NT2/D1 (cell line): Measurements from ENCODE around the gene RTL5.

ENCODE experiments used
- SUZ12 ChIP-seq: IDR thresholded peaks from 2 replicates; pipeline ENCODE4 v1.6.1; 2011; ENCODE audit not compliant: insufficient read length, insufficient read depth; ENCODE audit errors: extremely low read depth
- YY1 ChIP-seq: IDR thresholded peaks from 2 replicates; pipeline ENCODE4 v1.6.1; 2011; ENCODE audit not compliant: insufficient read length, insufficient read depth
- ZNF274 ChIP-seq: IDR thresholded peaks from 2 replicates; pipeline ENCODE4 v1.6.1; 2011; ENCODE audit warnings: mild to moderate bottlenecking, low read depth, low read length

DNA sequence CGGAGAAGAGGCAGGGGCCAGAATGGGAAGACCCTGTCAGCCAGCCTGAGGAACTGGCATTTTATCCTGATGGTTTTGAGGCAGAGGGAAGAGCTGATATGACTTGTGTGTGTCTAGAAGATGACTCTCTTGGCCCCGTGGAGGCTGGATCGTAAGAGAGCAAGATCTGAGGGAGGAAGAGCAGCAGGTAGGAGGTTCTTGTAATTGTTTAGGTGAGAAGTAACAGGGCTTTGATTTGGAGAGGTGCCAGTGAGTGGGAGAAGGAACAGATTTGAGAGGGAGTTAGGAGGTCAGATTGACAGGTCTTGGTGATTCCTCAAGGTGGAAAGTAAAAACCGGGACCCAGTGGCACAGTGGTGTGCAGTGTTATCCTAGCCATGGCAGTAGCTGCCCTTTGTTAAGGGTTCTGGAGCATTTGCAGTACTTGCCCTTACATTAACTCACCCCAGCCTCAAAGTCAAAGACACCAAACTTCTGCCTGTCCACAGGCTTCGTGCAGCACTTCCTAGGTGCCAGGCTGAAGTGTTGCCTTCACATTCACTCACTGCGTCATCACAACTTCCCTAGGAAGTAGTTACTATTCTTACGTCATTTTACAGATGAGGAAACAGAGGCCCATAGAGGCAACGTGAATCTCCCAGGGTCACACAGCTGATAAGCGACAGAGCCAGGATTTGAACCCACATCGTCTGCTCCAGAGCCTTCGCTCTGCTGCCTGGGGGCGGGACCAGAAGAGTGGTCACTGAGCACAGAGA is 23.7 kb downstream of the RTL5 start:
- TF ChIP-seq ZNF274: no peak
- TF ChIP-seq YY1: no peak
- no peak for TF ChIP-seq SUZ12
